NCI-H2107 treated with DMSO at 0.1 percent for 48 hours (cell line): Measurements from ENCODE around the gene ZNF557.

Experiments
- DNase-seq: peaks from one replicate; lab custom pipeline; 2025; ENCODE audit not compliant: unreplicated experiment; lab: John Stamatoyannopoulos, UW

Gene ZNF557

DNA sequence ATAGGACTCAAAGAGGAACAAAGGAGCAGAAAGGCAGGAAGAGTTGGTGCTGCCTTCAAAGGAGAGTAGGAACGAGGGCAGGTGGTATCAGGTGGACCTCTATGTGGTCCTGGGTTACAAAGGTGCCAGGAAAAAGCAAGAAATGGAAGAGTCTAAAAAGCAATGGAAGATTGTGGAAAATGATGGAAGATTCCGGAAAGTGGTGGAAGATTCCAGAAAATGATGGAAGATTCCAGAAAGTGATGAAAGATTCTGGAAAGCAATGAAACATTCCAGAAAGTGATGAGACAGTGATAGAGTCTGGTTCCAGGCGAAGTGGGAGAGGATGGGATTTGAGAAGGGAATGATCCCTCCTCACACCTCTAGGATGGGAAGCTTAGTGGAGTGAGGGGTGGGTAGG, 55.3 kb downstream of the ZNF557 start:
- no peak for DNase-seq

DNA sequence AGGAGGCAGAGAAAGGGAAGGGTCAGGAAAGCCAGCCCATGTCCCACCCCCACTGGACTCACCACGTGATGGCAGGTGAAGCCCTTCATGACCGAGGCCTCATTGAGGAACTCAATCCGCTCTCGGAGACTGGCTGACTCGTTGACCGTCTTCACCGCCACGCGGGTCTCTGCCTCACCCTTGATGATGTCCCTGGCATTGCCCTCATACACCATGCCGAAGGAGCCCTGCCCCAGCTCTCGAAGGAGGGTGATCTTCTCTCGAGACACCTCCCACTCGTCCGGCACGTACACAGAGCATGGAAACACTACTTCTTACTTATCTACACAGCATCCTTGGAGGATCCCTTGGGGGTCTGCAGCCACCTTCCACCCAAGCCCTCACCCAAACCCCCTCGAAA, 55.7 kb downstream of the ZNF557 start:
- no peak for DNase-seq

DNA sequence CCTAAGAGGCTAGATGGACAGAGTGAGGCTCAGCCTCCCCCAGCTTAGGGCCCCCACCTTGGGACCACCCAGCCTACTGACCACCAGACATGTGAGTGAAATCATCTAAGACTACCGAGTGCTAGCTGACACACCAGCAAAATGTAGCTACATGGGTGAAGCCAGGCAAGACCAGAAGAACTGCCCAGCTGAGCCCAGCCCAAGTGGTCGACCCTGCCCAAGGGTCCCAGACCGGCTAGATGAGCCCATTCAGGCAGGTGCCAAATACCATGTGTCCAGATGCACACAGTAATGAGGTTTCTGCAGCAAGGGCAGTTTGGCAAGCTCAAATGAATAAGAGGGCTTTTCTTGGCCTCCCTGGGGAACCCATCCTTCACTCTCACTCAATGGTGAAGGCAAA, 56.6 kb downstream of the ZNF557 start:
- DNase-seq = no peak

DNA sequence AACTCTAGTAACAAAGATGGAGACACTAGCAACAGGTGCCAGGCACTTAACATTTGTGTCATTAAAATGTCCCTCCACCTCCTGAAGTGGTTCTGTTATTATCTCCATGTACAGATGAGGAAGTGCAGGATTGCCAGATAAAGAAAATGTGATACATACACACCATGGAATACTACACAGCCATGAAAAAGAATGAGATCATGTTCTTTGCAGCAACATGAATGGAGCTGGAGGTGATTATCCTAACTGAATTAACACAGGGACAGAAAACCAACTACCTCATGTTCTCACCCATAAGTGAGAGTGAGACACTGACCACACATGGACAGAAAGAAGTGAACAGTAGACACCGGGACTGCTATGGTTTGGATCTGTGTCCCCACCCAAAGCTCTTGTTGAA, 60.5 kb downstream of the ZNF557 start:
- no peak for DNase-seq

DNA sequence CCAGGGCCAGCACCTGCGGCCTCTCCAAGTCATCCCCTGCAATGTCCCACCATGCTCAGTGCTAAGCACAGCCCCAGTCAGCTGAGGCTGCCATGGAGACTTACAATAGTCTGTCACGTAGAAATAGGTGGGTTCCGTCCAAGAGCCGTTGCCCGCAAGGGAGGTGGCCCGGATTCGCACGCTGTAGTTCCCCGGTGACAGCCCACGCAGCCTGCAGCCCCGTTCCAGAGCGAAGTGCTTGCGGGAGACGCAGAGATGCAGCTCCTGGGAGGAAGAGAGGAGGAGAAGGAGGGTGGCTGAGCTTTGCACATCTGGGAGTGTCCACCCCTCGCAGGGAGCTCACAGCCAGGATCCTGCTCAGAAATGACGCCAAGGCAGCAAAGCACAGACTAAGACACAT, 62.6 kb downstream of the ZNF557 start:
- no peak for DNase-seq

DNA sequence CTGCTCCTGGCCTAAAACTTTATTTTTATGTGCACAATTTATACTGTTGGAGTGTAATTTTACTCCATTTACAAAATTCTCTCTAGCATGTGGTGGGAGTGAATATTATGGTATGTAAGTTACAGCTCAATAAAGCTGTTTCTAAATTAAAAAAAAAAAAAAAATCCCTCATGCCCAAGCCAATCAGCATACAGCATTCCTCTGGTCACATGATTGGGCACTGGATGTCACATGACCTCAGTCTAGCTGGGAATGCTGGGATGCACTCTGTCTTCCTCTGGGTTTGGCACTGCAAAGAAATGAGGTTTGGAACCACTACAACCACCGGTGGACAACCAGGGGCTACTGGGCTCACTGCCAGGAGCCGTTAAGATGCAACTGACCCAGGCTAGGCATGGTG, 67.6 kb downstream of the ZNF557 start:
- no peak for DNase-seq
